K562 (cell line): ENCODE data around the gene CDIPT. TPM values are rescaled to one million over a fixed set of nuclear protein-coding genes. Genes with fewer than 3 reads are reported as not detected.

Source experiments
- ARID1B ChIP-seq: fragments of 450-650 bp; IDR thresholded peaks from 2 replicates; pipeline ENCODE4 v1.6.1; 2016; ENCODE audit warnings: antibody characterized with exemption, mild to moderate bottlenecking, inconsistent platforms
- CXXC5 ChIP-seq: fragments of 250-450 bp; sonication (Bioruptor Pico); IDR thresholded peaks from 2 replicates; pipeline ENCODE4 v1.8.0; 2022; ENCODE audit warnings: inconsistent platforms, mild to moderate bottlenecking, moderate library complexity
- JUND ChIP-seq, 2 experiments: IDR thresholded peaks; 2 replicates in 1 of 2; 3 replicates in 1 of 2; pipeline ENCODE4 v1.6.1; 2011; ENCODE audit warnings: borderline replicate concordance in 2 of 2, low read depth in 2 of 2, low read length in 2 of 2, improper control_type of control experiment in 1 of 2, missing biosample characterization in 1 of 2, missing genetic modification characterization in 1 of 2, missing genetic modification reagents in 1 of 2
- MYC ChIP-seq, 2 experiments: fragments of 250-450 bp in 1 of 2; sonication (Bioruptor Pico) in 1 of 2; IDR thresholded peaks; 2 replicates each; pipeline versions ENCODE4 v1.5.1 to v1.6.1; 2012 to 2021; ENCODE audit warnings: low read depth in 2 of 2, borderline replicate concordance in 1 of 2, improper control_type of control experiment in 1 of 2, low read length in 1 of 2, mild to moderate bottlenecking in 1 of 2, moderate library complexity in 1 of 2
- NRF1 ChIP-seq, 2 experiments: fragments of 450-650 bp; IDR thresholded peaks in 1 of 2; conservative IDR thresholded peaks in 1 of 2; 2 replicates each; pipeline ENCODE4 v1.6.1; 2014; ENCODE audit warnings: mild to moderate bottlenecking in 2 of 2
- TOE1 ChIP-seq, 2 experiments: fragments of 450-650 bp in 1 of 2; sonication (generic) in 1 of 2; formaldehyde crosslinking in 1 of 2; IDR thresholded peaks; 2 replicates each; pipeline versions ENCODE4 v1.7.1 to v1.8.0; 2016 to 2022; ENCODE audit warnings: borderline replicate concordance in 2 of 2, mild to moderate bottlenecking in 2 of 2, antibody characterized with exemption in 1 of 2, inconsistent platforms in 1 of 2, low read depth in 1 of 2, missing genetic modification reagents in 1 of 2, moderate library complexity in 1 of 2
- ZNF41 ChIP-seq: fragments of 250-450 bp; sonication (Bioruptor Pico); conservative IDR thresholded peaks from 2 replicates; pipeline ENCODE4 v1.4.0; 2020; ENCODE audit warnings: mild to moderate bottlenecking
- polyA plus RNA-seq, 8 experiments: library from polyadenylated mRNA; depleted of rRNA in 4 of 8; stranded (reverse) in 5 of 8; unstranded in 3 of 8; fragments of >200 nt; fragmentation: Nextera tagmentation in 2 of 8; fragmentation: Illumina TruSeq in 1 of 8; extraction: Ambion mirVana in 2 of 8; extraction: Trizol in 1 of 8; gene quantifications; 2 replicates each; pipeline versions ENCODE4 v1.2.1 to v1.2.3, GENCODE V29; 2011 to 2014; ENCODE audit warnings: inconsistent platforms in 1 of 8, missing spikeins in 1 of 8
- total RNA-seq, 7 experiments: library from RNA; depleted of rRNA in 6 of 7; stranded (reverse); fragments of >200 nt in 6 of 7; fragmentation: Illumina TruSeq in 2 of 7; extraction: Trizol in 2 of 7; gene quantifications; 2 replicates each; pipeline versions ENCODE4 v1.2.1 to v1.2.3, GENCODE V29; 2011 to 2021; ENCODE audit warnings: low replicate concordance in 1 of 7
- TF ChIP-seq, protein P1 (sequence below): fragments of 450-650 bp; IDR thresholded peaks from 2 replicates; pipeline ENCODE4 v1.6.1; 2018; ENCODE audit not compliant: partially characterized antibody
- TF ChIP-seq, protein P2 (sequence below): sonication (generic); formaldehyde crosslinking; IDR thresholded peaks from 2 replicates; pipeline ENCODE4 v1.8.0; 2022; ENCODE audit warnings: mild to moderate bottlenecking, missing genetic modification reagents, borderline replicate concordance
- TF ChIP-seq, protein P3 (sequence below): fragments of 450-650 bp; formaldehyde crosslinking; IDR thresholded peaks from 2 replicates; pipeline ENCODE4 v1.4.0; 2020; ENCODE audit warnings: mild to moderate bottlenecking, moderate library complexity
- TF ChIP-seq, protein P4 (sequence below): IDR thresholded peaks from 2 replicates; pipeline ENCODE4 v1.6.1; 2011; ENCODE audit warnings: borderline replicate concordance, low read depth, mild to moderate bottlenecking, moderate library complexity, low read length; ENCODE audit not compliant: insufficient read depth, poor library complexity, severe bottlenecking
- TF ChIP-seq, protein P5 (sequence below): fragments of 450-650 bp; IDR thresholded peaks from 2 replicates; pipeline ENCODE4 v1.6.1; 2016; ENCODE audit warnings: low read depth, mild to moderate bottlenecking, moderate library complexity

Gene CDIPT
- total and polyA plus RNA-seq, 9 of the 15 experiments (the other 6 are each of a cell fraction or from before 2014, with no cell fraction given), result 1.3 to 37.0 (median 23.0) TPM

DNA sequence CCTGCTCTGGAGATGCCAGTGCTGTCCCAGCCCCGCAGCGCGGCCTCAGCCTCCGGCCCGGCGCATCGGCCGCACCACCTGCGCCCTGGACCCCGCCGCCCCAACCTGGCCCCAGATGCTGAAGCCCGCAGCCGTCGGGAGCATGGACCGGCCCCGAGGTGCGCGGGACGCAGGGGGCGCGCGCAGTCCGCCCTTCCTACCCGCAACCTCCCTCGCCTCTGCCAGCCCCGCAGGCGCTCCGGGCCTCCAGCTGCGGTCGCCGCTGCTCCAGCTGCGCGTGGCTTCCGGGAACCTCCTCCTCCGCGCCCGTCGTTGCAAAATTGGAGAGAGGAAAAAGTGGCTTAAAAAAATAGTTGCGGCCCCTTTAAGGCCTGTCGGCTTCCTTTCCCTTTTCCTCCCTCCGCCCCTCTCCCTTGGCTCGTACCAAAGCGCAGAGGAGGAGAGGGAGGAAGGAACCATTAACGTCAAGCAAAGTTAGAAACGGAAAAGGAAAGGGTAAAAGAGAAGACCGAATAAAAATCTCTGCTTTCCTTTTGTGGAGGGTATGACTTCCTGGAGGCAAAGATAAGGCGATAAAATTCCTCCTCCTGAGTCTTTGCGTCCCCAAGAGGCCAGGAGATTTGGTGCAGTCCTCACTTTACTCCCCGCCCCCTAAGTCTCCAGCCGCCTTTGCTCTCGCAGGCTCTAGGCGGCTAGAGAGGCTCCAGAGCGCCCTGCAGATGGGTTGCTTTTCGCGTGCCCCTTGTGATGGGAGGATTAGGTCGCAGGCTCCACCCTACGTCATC lies at the start of gene CDIPT (continued):
- TF ChIP-seq, protein P1, sequence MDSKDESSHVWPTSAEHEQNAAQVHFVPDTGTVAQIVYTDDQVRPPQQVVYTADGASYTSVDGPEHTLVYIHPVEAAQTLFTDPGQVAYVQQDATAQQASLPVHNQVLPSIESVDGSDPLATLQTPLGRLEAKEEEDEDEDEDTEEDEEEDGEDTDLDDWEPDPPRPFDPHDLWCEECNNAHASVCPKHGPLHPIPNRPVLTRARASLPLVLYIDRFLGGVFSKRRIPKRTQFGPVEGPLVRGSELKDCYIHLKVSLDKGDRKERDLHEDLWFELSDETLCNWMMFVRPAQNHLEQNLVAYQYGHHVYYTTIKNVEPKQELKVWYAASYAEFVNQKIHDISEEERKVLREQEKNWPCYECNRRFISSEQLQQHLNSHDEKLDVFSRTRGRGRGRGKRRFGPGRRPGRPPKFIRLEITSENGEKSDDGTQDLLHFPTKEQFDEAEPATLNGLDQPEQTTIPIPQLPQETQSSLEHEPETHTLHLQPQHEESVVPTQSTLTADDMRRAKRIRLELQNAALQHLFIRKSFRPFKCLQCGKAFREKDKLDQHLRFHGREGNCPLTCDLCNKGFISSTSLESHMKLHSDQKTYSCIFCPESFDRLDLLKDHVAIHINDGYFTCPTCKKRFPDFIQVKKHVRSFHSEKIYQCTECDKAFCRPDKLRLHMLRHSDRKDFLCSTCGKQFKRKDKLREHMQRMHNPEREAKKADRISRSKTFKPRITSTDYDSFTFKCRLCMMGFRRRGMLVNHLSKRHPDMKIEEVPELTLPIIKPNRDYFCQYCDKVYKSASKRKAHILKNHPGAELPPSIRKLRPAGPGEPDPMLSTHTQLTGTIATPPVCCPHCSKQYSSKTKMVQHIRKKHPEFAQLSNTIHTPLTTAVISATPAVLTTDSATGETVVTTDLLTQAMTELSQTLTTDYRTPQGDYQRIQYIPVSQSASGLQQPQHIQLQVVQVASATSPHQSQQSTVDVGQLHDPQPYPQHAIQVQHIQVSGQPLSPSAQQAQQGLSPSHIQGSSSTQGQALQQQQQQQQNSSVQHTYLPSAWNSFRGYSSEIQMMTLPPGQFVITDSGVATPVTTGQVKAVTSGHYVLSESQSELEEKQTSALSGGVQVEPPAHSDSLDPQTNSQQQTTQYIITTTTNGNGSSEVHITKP, result peak; percentile 100
- TF ChIP-seq, protein P2, sequence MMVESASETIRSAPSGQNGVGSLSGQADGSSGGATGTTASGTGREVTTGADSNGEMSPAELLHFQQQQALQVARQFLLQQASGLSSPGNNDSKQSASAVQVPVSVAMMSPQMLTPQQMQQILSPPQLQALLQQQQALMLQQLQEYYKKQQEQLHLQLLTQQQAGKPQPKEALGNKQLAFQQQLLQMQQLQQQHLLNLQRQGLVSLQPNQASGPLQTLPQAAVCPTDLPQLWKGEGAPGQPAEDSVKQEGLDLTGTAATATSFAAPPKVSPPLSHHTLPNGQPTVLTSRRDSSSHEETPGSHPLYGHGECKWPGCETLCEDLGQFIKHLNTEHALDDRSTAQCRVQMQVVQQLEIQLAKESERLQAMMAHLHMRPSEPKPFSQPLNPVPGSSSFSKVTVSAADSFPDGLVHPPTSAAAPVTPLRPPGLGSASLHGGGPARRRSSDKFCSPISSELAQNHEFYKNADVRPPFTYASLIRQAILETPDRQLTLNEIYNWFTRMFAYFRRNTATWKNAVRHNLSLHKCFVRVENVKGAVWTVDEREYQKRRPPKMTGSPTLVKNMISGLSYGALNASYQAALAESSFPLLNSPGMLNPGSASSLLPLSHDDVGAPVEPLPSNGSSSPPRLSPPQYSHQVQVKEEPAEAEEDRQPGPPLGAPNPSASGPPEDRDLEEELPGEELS (CRISPR knock-in tag), result 0 out of 2 replicates have a peak, but pooled peaks have one; percentile 74
- TF ChIP-seq, protein P3, sequence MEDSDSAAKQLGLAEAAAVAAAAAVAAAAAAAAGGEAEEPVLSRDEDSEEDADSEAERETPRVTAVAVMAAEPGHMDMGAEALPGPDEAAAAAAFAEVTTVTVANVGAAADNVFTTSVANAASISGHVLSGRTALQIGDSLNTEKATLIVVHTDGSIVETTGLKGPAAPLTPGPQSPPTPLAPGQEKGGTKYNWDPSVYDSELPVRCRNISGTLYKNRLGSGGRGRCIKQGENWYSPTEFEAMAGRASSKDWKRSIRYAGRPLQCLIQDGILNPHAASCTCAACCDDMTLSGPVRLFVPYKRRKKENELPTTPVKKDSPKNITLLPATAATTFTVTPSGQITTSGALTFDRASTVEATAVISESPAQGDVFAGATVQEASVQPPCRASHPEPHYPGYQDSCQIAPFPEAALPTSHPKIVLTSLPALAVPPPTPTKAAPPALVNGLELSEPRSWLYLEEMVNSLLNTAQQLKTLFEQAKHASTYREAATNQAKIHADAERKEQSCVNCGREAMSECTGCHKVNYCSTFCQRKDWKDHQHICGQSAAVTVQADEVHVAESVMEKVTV (CRISPR knock-in tag), result peak; percentile 13; the same call in 1 of the 2 replicates
- TF ChIP-seq MYC (IDR thresholded peaks at IDR 0.05; ENCODE audit: low read depth, low read length) (peak; percentile 33), MYC (CRISPR knock-in tag; IDR thresholded peaks at IDR 0.05; ENCODE audit: borderline replicate concordance, low read depth) (no peak), JUND (IDR thresholded peaks at IDR 0.05; ENCODE audit: borderline replicate concordance, low read depth, low read length) (peak; percentile 97), JUND (tag; IDR thresholded peaks at IDR 0.05; ENCODE audit: borderline replicate concordance, low read depth, low read length) (no peak; the same call in 2 of the 3 replicates), ARID1B (peak; percentile 51; the same call in 1 of the 2 replicates), NRF1 (conservative IDR thresholded peaks at IDR 0.05 in 1 of 2, IDR thresholded peaks at IDR 0.05 in 1 of 2) (peak; percentile 81 to 82), ZNF41 (CRISPR knock-in tag) (no peak), TOE1 (IDR thresholded peaks at IDR 0.05; ENCODE audit: borderline replicate concordance) (peak; percentile 99), TOE1 (CRISPR knock-in tag; IDR thresholded peaks at IDR 0.05; ENCODE audit: borderline replicate concordance, low read depth) (no peak), CXXC5 (CRISPR knock-in tag) (peak; percentile 79)
- TF ChIP-seq, protein P4, sequence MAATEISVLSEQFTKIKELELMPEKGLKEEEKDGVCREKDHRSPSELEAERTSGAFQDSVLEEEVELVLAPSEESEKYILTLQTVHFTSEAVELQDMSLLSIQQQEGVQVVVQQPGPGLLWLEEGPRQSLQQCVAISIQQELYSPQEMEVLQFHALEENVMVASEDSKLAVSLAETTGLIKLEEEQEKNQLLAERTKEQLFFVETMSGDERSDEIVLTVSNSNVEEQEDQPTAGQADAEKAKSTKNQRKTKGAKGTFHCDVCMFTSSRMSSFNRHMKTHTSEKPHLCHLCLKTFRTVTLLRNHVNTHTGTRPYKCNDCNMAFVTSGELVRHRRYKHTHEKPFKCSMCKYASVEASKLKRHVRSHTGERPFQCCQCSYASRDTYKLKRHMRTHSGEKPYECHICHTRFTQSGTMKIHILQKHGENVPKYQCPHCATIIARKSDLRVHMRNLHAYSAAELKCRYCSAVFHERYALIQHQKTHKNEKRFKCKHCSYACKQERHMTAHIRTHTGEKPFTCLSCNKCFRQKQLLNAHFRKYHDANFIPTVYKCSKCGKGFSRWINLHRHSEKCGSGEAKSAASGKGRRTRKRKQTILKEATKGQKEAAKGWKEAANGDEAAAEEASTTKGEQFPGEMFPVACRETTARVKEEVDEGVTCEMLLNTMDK, result peak; percentile 97
- TF ChIP-seq, protein P5, sequence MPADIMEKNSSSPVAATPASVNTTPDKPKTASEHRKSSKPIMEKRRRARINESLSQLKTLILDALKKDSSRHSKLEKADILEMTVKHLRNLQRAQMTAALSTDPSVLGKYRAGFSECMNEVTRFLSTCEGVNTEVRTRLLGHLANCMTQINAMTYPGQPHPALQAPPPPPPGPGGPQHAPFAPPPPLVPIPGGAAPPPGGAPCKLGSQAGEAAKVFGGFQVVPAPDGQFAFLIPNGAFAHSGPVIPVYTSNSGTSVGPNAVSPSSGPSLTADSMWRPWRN, result 0 out of 2 replicates have a peak, but pooled peaks have one; percentile 39
